GM18867 (cell line): ENCODE data around the gene JUND.
A peak's percentile ranks its signal among the peaks of the same experiment; 100 is the strongest.
"Not testable (repeated sequence)": the region's sequence is repeated elsewhere in the genome, so short reads cannot be mapped to it uniquely, and the experiment has no call there.

Experiments
- ATAC-seq: cut with Tn5 transposase; IDR thresholded peaks from one replicate; pipeline ENCODE4 v1.9.1; 2021; ENCODE audit warnings: mild to moderate bottlenecking, moderate library complexity; ENCODE audit not compliant: unreplicated experiment

The JUND gene

DNA sequence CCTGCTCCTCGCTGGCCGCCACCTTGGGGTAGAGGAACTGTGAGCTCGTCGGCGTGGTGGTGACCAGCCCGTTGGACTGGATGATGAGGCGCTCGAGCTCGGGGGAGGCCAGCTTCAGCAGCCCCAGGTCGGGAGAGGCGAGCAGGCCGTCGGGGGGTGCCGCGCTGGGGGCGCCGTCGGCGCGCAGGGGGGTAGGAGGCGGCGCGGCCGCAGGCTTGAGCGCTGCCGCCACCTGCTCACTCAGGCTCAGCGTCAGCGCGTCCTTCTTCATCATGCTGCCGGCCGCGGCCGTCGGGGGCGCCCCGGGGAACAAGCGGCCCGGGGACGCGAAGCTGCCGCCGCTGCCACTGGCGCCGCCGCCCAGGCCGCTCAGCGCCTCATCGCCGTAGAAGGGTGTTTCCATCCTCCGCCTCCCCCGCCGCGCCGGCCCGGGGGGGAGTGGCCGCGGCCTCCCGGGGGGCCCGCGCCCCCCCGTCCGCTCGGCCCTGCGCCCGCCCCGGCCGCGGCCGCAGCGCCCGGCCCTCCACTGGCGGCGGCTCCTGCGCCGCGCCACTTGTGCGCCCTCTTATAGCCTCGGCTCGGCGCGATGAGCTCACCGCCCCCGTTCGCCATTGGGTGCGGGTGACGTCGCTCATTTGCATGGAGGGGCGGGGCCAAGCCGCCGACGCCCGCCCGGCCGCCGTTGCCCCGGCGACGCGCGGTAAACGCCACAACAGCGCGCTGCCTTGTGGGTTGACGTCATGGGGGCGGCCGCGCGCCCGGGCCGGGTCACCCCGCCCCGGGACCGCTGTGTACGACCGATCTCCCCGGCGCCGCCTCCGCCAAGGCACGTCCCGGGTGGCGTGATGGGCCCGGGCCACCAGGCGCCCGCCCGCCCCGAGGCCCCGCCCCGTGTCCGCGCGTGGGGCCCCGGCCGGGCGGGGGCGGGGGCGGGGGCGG, at the start of gene JUND:
TSS of gene JUND (minus strand) at position 541 of the 939 bp plus-strand sequence. CDS start at position 403, 138 bp downstream.
- ATAC-seq: peak; percentile 60

DNA sequence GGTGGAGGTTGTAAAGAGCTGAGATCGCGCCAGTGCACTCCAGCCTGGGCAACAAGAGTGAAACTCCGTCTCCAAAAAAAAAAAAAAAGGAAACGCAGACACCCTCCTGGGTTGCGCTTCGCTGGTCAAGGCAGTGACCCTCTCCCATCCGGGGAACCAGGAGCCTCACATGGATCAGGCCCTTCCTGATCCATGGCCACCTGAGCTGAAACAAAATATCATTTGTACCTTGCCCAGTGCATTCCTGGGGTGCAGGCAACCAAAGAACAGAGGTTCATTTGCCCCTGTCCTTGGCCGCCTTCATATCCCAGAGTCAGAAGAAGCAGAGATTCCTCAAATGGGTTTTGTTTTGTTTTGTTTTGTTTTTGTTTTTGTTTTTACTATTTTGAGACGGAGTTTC, 49.4 kb upstream of the JUND start:
- ATAC-seq: no peak

DNA sequence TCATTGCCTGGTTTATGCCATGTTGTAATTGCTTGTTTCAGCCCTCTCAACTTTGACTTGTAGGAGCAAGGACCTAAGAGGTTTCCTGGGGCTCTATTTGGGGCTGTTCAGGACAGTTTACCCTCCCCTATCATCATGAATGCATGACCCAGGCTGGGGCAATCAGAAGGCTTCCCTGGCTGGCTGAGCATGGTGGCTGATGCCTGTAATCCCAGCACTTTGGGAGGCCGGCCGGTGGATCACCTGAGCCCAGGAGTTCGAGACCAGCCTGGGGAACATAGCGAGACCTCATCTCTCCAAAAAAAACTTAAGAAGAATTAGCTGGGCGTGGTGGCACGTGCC, 47.6 kb upstream of the JUND start:
- ATAC-seq: no peak

DNA sequence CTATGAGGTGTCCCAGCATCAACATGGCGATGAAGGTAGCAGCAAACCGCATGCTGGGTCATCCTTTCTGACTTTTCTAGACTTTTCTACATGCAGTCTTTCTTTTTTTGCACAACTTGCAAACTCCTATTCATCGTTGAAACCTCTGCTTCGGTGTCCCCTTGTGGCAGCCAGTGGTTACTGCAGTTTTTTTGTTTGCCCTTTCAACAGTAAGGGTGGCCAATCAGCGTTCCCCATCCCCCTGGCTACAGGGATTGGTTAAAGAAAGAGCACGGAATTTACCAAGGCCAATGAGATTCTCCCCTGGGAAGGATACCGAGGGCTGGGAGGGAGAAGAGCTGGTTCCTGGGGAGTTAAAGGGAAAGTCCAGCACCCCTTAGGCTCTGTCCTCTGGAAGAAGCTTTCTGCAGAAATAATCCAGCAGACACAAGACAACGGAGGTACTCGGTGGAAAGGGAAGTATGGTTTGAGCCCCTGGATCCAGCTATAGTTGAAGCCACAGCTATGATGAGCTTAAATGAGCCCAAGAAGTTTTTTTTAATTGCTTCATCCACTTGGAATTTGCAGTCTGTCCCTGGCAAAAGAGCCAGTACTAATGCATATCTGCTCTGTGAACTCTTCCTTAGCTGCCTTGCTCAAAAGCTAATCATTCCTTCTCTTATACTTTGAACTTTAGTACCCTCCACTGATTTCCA, 47.1 kb upstream of the JUND start:
- ATAC-seq: peak; percentile 83

DNA sequence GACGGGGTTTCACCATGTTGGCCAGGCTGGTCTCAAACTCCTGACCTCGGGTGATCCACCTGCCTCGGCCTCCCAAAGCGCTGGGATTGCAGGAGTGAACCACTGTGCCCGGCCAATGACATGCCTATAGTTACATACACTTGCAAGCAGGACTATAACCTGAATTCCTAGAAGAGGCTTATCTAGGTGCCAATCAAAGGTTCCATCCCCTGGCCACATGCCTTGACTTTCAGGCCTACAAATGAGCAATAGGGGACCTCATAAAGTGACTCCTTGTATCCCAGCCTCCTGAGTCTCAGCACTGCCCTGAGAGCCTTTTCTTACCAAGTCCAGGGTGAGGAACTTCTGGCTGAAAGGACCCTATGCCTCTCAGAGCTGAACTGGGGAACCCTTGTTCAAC, 45.4 kb upstream of the JUND start:
- ATAC-seq: no peak

DNA sequence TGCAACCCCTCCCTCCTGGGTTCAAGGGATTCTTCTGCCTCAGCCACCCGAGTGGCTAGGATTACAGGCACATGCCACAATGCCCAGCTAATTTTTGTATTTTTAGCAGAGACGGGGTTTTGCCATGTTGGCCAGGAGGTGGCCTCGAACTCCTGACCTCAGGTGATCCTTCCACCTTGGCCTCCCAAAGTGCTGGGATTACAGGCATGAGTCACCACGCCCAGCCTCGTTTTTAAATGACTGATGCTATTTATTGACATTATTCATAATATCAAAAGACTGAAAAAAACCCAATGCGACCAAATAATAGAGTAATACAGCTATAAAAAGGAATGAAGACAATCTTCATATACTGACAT, 42.9 kb upstream of the JUND start:
- not testable (repeated sequence) for ATAC-seq

DNA sequence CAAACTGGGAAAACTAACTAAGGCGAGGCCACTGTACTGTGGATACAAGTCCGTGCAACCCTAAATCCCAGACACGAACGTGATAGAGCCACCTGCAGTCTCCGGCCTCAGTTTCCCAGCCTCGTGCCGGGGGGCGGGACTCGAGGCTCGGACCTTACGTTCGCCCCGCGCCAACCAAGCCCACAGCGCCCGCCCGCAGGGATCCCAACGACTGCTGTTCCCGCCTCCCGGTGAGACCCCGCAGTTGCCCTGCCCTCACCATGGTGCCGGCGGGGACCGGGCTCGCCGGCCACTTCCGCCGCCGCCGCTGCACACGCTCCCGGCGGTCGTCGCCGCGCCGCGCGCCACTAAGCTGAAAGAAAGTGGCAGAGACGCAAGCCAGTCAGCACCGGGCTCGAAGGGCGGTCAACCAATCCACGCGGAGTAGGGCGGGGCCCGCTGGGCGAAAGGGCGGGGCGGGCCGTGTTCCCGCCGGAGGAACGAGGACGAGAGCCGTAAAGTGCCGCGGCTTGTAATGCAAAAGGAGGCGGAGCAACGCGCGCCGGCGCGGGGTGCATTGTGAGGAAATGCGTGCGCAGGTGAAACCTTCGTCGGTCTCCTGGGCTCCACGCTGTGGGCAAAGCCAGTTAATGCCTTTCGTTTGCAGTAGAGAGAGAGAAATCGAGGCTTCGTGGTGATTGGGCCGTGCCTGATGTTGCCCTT, 41.5 kb upstream of the JUND start, which contains the start of gene LSM4:
TSS of gene LSM4 (minus strand) at position 318 of the 702 bp plus-strand sequence. CDS start at position 262, 56 bp downstream.
- peak; percentile 90 for ATAC-seq

DNA sequence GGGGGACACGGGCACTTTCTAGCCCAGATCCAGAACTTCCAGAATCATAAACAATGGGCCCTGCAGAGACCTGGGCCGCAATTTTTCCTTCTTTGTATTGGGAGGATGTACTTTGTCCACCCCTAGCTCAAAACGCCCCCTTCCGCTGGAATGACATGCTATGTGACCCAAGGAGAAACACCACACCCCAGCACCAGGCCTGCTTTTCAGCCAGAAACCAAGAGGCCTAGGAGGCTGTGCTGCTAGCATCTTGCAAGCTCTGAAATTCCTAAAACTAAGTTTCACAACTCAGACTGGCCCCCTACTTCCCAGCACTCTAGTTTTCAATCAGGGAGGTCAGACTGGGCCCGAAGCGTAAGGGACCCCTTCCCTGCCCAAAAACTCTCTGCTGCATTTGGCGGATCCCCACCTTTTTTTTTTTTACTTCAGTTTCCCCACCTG, 40.9 kb upstream of the JUND start:
- ATAC-seq: no peak

DNA sequence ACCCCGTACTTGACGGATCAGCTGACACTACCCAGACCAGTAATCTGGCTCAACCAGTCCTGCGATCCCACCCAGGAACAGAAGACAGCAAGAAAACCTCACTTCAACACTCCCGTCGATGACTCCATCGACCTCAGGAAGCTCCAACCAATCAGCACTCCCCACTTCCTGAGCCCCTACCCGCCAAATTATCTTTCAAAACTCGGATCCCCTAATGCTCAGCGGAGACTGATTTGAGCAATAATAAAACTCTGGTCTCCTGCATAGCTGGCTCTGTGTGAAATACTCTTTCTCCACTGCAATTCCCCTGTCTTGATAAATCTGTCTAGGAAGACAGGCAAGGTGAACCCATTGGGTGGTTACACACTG, 40.3 kb upstream of the JUND start:
- ATAC-seq: no peak

DNA sequence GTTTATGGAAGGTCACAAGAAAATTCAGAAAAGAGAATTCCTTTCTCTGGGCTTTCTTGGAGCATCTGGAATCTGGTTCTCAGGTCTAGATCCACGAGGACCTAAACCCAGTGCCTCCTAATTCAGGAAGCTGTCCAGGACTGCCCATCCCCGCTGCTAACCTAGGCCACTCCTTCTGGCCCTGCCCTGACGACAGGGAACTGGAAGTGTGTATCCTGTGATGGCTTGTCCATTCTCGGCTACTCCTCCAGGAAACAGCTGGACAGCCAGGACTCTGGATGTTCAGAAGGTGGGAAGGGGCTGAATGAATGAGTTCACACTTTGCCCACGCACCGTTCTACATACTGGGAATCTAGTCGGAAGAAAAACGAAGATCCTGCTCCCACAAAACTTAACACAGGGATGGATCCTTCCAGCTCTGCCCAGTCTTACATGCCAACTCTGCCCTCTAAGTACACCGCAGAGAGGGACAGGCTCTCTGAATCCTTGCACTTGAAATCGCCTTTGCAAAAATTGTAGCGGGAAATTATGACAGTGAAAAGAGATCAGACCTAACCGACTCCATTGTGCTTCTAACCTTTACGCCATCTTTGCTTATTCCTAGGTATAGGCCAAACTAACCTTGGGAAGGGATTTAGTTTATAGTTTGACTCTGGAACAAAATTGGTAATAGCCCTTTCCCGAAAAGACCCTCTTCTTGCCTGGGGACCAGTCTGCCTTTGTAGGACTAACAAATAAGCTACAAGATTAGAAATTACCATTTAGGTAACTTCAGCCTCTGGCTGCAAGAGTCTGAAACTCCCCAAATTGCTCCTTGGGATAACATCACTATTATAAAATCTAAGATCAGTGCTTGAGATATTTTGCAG, 39.7 kb upstream of the JUND start:
- no peak for ATAC-seq

DNA sequence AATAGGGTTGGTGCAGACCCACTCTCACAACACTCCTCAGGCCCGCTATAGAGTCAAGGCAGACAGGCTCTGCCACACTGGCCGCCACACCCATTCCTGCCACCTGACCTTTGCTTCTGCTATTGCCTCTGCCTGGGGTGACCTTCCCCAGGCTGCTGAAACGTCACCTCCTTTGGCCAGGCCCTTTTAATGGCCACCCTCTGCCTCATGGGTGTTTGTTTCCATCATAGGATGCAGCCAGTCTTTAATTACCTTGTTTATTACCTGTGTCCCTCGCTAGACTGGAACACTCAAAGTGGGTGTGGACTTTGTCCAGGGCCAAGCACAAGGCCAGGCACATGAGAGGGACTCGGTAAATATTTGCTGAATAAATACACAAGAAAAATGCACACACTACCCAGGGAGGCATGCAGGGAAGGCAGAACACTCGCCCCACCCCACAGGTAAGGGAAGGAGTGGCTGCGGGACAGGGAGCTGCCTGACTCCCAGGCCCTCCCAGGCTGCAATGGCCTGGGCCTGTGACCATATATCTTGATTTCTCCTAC, 38.2 kb upstream of the JUND start:
- no peak for ATAC-seq

DNA sequence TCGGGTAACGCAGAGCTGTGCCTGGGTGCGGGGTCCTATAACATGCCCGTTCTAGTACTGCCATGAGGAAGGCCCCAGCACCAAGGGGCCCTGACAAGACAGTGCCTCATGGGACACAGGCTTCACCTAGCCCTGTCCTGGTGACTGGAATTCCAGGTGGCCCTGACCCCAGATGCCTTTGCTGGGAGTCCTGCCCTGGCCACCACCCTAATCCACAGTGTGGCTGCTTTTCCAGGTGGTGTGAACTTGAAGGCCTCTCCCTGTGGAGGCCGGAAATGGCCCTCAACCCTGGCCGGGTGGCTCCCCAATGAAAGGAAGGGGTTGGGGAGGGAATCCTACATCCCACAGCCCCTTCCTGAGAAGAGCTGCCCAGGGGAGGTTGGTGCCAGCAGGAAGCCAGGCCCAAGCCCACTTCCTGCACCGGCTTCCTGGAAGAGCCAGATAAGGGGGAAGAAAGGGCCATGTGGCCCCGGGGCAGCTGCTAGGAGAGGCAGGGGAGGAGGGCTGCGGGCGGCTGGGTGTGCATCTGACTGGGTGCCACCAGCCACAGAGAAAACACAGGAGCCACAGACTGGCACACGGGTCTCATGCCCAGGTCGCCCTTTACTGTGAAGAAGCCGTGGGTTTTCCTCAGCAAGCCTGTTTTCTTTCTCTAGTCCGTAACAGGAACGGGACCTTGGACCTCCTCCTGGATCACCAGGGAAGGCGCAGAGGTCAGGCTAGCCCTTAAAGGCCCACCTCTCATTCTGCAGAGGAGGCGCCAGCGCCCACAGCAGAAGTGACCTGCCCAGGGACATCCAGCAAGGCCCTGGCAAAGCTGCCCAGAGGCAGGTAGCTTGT, 36.8 kb upstream of the JUND start:
- ATAC-seq: no peak

DNA sequence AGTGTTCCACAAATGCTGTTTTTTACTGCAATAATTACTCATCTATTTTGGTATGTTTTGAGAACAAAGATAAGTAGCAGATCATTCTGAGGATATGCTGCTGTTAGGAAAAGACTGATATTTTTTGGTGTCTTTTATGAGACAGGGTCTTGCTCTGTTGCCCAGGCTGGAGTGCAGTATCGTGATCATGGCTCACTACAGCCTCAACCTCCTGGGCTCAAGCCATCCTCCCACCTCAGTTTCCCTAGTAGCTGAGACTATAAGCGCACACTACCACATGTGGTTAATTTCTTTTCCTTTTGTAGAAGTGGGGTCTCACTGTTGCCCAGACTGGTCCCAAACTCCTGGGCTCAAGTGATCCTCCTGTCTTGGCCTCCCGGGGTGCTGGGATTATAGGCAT, 32.0 kb upstream of the JUND start:
- ATAC-seq: no peak

DNA sequence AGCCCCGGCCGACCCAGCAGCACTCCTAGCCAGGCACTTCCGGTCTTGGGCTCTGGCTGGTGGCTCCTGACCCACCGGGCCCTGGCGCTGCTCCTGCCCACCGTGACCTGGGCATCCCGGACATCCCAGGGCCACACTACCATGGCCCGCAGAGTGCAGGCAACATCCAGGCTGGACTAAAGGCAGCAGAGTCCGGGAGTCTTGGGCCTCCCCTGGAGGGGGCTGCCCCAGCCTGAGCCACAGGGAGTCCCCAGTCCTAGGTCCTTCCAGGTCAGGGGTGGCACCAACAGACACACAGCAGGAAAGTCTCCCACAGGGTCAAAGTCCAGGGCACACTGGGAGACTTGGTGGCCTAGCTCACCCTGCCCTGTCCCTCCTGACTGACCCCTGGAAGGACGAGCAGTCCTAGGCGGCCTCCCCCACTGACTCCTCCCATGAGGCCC, 30.7 kb upstream of the JUND start:
- ATAC-seq: no peak

DNA sequence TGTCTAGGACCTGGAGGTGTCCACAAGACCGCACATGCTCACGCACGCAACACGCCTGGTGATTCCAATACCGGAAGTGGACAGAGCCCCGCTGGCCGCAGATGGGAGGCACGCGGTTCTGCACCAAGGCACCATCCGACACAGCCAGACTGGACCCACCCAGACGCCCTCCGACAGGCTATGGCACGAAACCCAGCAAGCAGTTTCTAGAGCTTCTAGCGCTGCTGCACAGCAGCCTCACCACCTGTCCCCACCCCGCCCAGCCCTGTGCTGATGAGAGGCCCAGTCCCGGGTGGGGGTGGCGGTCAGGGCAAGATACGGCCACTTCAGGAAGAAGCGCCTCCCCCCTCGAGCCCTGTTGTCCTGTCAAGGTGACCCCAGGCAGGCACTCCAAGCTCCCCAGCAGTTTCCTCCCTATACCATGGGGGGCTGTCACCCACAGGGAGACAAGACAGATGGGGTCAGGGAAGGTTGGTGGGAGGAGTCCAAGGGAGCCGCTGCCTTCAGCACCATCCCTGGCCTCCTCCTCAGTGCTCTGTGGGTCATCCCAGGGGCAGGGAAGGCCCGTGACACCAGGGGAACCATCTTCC, 30.2 kb upstream of the JUND start:
- no peak for ATAC-seq

DNA sequence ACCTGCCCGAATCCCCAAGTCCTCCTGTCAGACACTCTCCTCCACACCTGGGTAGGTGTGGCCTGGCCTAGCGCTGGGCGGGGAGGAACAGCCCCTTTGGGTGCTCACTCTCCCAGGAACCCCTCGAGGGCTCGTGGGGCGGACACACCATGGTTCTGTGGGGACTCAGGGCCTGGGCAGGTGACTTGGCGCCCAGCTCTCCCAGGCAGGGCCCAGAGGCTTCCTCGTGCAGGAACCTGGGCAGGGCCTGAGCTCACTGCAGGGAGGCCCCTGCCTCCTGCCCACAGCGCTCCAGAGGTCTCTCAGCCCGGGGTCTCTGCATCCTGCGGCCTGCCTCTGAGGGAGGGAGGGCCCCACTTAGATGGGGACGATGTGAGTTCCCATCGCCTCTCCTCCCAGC, 29.5 kb upstream of the JUND start:
- ATAC-seq: no peak

DNA sequence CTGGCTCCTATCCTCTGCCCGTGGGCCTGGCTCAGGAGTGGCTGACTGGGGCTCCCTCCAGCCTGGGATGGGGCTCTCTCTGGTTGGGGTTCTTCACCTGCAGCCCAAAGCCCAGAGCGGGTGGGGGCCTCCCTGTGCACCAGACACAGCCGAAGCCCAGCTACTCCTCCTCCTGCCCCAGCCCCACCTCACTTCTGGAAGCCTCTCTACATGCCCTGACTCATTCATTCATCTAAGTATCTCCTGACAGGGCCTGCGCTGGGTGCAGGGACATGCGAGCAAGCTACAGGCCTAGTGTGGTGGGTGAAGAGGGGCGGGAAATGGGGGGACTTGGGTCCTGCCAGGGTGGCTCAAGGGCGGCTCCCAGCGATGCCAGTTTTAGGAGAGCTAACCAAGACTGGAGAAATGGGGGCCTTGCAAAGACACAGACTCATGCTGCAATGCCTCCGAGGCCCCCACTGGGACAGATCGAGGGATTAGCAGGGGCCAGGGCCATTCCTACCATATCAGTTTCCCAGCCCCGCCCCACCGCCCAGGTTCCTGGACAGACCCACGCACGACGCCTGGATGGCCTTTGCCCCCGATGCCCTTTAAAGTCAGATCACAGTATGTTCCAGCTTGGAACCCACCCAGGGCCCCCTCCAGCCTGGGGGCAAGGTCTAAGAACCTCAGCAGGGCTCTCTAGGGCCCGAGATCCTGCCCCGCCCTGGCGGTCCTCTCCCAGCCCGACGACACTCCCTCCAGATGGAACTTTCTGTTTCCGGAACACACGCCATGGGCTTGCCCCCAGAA, 28.9 kb upstream of the JUND start:
- no peak for ATAC-seq

DNA sequence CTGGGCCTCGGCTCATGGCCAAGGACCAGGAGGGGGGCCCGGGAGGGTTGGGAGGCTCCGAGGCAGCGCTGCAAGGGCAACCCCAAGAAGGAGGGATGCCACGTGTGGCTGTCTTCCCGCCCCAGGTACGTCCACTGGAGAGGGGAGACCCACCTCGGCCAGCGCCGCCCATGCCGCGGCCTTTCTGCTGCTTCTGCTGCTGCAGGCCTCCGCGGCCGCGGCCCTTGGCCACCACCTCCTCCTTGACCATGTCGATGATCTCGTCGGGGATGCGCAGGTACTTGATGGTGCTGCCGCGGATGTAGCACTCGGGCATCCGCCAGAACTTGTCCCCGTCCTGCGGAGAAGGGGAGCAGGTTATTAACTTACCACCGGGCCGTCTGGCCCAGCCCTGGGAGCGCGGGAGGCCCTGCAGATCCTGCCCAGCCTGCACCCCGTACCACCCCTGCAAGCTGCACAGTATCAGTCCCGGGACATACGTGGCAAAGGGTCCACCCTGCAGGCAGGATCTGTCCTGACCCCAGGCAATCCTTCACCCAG, 28.2 kb upstream of the JUND start:
- no peak for ATAC-seq
